ENCODE results near the gene COPG2. TPM values are rescaled to one million over a fixed set of nuclear protein-coding genes. Genes with fewer than 3 reads are reported as not detected.

COPG2 gene
- total and polyA plus RNA-seq, 2 of the 13 experiments (the other 11 are each of a cell fraction or from before 2014, with no cell fraction given): 14.1 to 17.7 TPM

DNA sequence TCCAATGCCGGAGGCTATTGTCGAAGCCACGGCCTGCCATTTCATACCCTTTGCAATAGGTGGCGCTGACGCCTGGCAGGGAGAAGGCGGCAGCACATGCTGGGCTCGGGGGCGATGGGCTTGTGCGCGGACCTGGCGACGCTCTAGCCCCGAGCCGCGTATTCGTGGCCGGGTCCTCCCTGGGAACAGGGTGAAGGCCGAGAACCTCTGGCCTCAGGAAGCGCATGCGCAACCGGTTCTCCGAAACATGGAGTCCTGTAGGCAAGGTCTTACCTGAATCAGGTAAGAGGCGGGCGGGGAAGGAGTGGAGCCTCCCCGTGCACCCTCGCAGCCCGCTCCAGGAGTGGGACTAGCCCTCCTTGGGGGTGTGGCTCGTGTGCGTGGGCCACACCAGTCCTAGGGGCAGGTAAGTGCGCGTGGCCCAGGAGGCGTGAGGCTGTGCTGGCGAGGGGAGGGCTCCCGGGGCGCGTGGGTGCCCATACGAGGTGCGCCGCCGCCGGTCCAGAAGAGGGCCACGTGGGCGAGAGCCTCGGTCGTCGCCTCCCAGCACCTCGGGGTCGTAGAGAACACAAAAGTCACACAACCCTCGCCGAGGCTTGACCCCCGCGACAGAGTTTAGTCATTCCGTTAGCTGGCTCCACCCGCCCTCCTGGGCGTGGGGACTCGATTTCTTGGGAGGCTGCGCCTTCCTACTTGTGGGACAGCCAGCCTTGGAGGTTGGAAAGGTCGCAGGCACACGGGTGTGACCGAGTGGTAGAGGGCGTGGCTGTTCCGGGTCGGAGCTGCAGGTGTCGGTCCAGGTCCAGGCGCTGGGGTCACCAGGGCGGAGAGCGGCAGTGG, 182.2 kb downstream of the COPG2 start (continued):
- TF ChIP-seq ZNF574 (CRISPR knock-in tag; IDR thresholded peaks at IDR 0.05) (peak; percentile 100), IKZF1 (IDR thresholded peaks at IDR 0.05) (no peak), REXO4 (CRISPR knock-in tag; IDR thresholded peaks at IDR 0.05; ENCODE audit: borderline replicate concordance) (no peak), LCORL (IDR thresholded peaks at IDR 0.05) (no peak), LCORL (CRISPR knock-in tag; IDR thresholded peaks at IDR 0.05) (peak; percentile 57; the same call in 1 of the 2 replicates), REL (CRISPR knock-in tag; conservative IDR thresholded peaks at IDR 0.05) (peak; percentile 63; the same call in 1 of the 2 replicates), ISX (CRISPR knock-in tag; conservative IDR thresholded peaks at IDR 0.05) (no peak), ZNF615 (CRISPR knock-in tag; IDR thresholded peaks at IDR 0.05; ENCODE audit: borderline replicate concordance) (0 out of 2 replicates have a peak, but pooled peaks have one; percentile 51), ZNF101 (CRISPR knock-in tag; IDR thresholded peaks at IDR 0.05; ENCODE audit: borderline replicate concordance, low read depth) (no peak), SMARCC2 (IDR thresholded peaks at IDR 0.05) (no peak), ATAD3A (CRISPR knock-in tag; IDR thresholded peaks at IDR 0.05) (no peak), ZNF746 (CRISPR knock-in tag; IDR thresholded peaks at IDR 0.05) (no peak; the same call in 1 of the 2 replicates), FOSL2 (CRISPR knock-in tag; IDR thresholded peaks at IDR 0.05) (peak; percentile 64), SIN3A (IDR thresholded peaks at IDR 0.05; ENCODE audit: borderline replicate concordance, low read depth, low read length) (no peak), NFYC (CRISPR knock-in tag; IDR thresholded peaks at IDR 0.05) (no peak; the same call in 1 of the 2 replicates), HOXA5 (CRISPR knock-in tag; IDR thresholded peaks at IDR 0.05) (no peak), ZSCAN20 (CRISPR knock-in tag; IDR thresholded peaks at IDR 0.05; ENCODE audit: borderline replicate concordance) (no peak), RXRB (CRISPR knock-in tag; IDR thresholded peaks at IDR 0.05; ENCODE audit: borderline replicate concordance) (peak; percentile 69), MLLT10 (CRISPR knock-in tag; IDR thresholded peaks at IDR 0.05) (no peak), ZNF432 (CRISPR knock-in tag; IDR thresholded peaks at IDR 0.05; ENCODE audit: borderline replicate concordance) (no peak), HES4 (CRISPR knock-in tag; IDR thresholded peaks at IDR 0.05; ENCODE audit: borderline replicate concordance) (peak; percentile 64; the same call in 1 of the 2 replicates), MIER2 (CRISPR knock-in tag; IDR thresholded peaks at IDR 0.05) (0 out of 2 replicates have a peak, but pooled peaks have one; percentile 34)
- TF ChIP-seq, protein P1, sequence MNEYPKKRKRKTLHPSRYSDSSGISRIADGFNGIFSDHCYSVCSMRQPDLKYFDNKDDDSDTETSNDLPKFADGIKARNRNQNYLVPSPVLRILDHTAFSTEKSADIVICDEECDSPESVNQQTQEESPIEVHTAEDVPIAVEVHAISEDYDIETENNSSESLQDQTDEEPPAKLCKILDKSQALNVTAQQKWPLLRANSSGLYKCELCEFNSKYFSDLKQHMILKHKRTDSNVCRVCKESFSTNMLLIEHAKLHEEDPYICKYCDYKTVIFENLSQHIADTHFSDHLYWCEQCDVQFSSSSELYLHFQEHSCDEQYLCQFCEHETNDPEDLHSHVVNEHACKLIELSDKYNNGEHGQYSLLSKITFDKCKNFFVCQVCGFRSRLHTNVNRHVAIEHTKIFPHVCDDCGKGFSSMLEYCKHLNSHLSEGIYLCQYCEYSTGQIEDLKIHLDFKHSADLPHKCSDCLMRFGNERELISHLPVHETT (CRISPR knock-in tag; conservative IDR thresholded peaks at IDR 0.05): 0 out of 2 replicates have a peak, but pooled peaks have one; percentile 50
- TF ChIP-seq, protein P2, sequence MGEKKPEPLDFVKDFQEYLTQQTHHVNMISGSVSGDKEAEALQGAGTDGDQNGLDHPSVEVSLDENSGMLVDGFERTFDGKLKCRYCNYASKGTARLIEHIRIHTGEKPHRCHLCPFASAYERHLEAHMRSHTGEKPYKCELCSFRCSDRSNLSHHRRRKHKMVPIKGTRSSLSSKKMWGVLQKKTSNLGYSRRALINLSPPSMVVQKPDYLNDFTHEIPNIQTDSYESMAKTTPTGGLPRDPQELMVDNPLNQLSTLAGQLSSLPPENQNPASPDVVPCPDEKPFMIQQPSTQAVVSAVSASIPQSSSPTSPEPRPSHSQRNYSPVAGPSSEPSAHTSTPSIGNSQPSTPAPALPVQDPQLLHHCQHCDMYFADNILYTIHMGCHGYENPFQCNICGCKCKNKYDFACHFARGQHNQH (CRISPR knock-in tag; IDR thresholded peaks at IDR 0.05): peak; percentile 83
